HG03175 (cell line): Measurements from ENCODE around the gene KIAA0319L.

Source experiments
- ATAC-seq: cut with Tn5 transposase; IDR thresholded peaks from one replicate; pipeline ENCODE4 v1.9.1; 2021; ENCODE audit warnings: mild to moderate bottlenecking, moderate library complexity; ENCODE audit not compliant: unreplicated experiment

KIAA0319L gene

DNA sequence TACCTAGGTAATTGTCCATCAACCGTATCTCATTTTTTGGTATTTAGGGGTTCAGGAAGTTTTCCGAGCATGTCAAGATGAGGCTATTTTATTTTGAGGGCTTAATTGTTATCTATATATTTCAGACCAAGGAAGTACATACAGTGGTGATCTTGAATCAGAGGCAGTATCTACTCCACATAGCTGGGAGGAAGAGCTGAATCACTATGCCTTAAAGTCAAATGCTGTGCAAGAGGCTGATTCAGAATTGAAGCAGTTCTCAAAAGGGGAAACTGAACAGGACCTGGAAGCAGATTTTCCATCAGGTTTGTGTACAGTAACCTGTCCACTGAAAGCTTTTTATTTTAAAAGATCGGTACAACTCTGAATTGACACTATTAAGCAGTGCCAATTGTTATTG is 158.5 kb downstream of the KIAA0319L start:
- ATAC-seq: no peak

DNA sequence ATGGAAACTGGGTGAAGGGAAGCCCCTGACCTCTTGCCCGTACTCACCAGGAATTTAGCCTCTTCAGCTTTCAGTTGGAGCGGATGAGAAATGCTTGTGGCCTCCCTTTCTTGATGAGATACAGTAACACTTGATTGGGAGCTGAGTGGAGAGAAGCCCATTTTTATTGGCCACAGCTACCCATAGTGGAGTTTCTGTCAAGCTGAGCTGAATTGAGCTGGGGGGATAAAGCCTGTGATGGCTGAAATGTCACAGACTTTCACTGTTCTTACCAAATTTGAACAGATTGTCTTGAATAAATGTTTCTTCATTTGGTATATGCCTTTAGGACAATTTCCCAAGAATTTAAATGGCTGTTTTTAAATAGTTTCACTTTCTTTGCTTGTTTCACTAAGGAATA is 162.8 kb downstream of the KIAA0319L start:
- no peak for ATAC-seq

DNA sequence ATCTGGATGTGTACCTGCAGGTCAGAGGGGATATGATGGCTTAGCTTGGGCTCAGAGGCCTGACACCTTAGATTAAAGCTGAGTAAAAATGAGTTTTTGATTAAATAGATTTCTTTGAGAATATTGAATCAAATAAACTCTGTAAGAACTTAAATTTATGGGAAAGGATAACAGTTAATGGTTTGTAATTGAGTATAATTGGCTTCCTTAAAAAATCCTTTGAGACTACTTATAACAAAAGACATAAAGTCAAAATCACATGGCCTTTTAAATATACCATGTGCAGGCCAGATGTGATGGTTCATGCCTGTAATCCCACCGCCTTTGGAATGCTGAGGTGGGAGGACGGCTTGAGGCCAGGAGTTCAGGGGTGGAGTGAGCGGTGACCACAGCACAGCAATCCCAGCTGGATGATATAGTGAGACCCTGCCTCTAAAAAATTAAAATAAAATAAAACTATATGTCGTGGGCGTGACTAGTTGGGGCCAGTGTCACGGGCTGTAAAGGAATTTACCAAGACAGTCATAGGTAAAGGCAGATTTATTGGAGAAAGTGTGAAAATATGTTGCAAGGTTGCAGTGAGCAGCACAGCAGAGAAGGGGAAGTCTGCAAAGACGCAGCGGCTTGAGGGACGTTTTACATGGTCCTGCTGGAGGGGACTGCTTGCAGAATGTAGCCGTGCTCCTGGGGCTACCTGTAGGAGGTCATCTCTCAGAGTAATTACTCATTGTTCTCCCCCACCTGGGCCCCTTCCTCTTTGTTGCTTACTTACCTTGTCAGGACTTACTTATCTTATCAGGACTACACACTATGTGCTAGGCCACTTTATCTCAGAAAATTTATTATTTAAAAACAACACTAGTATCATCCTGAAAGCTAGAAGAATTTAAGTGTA is 166.4 kb downstream of the KIAA0319L start:
- no peak for ATAC-seq

DNA sequence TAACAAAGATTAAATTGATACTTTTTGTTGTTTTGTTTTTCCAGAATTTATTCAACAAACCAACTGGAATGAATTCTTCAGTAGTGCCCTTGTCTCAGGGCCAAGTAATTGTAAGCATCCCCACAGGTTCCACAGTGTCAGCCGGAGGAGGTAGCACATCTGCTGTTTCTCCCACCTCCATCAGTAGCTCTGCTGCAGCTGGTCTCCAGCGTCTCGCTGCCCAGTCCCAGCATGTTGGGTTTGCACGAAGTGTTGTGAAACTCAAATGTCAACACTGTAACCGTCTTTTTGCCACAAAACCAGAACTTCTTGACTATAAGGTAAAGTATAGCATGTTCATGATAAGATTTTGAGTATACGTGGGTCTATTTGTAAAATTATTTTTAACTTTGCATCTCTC is 170.2 kb downstream of the KIAA0319L start:
- ATAC-seq: no peak

DNA sequence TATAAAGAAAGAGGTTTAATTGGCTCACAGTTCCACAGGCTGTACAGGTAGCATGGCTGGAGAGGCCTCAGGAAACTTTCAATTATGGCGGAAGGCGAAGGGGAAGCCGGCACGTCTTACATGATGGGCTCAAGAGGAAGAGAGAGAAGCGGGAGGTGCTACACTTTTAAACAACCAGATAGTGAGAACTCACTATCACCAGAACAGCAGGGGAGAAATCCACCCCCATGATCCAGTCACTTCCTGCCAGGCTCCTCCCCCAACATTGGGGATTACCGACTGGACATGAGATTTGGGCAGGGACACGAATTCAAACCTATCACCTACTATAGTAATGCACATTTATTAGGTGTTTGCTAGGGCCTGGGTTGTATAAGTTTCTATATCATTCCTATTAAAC is 170.9 kb downstream of the KIAA0319L start:
- ATAC-seq: no peak
